Right atrium auricular region (tissue), 2 donors: ENCODE measurements around the gene ZNF41. TPM values are rescaled to one million over a fixed set of nuclear protein-coding genes. Genes with fewer than 3 reads are reported as not detected.
"Not testable (repeated sequence)": the region's sequence is repeated elsewhere in the genome, so short reads cannot be mapped to it uniquely, and the experiment has no call there.

Experiments
- DNase-seq: peaks from one replicate; pipeline ENCODE4 v3.0.0-alpha.2; 2019; ENCODE audit warnings: low spot score
- H3K27ac ChIP-seq, 2 donors: fragments of 200-600 bp; sonication (generic); 1 replicate in 1 of 2; 2 replicates in 1 of 2; pipeline ENCODE4 v1.5.1; 2016 to 2019
- H3K27me3 ChIP-seq, 2 donors: fragments of 200-600 bp; sonication (generic); one replicate each; pipeline versions ENCODE4 v1.5.1 to v1.6.0; 2017 to 2019
- H3K36me3 ChIP-seq: fragments of 200-600 bp; sonication (generic); one replicate; pipeline ENCODE4 v1.5.1; 2016
- H3K4me1 ChIP-seq, 2 donors: fragments of 200-600 bp; sonication (generic); one replicate each; pipeline versions ENCODE4 v1.5.1 to v1.6.0; 2017 to 2019
- H3K4me3 ChIP-seq, 2 donors: fragments of 200-600 bp; sonication (generic); 1 replicate in 1 of 2; 2 replicates in 1 of 2; pipeline ENCODE4 v1.5.1; 2017 to 2019; ENCODE audit warnings: mild to moderate bottlenecking in 1 of 2, moderate library complexity in 1 of 2
- H3K9me3 ChIP-seq, 2 donors: fragments of 200-600 bp; sonication (generic); one replicate each; pipeline ENCODE4 v1.5.1; 2019
- total RNA-seq, 2 donors: library from RNA; depleted of rRNA; stranded (reverse); fragments of >200 nt; gene quantifications; one replicate each; pipeline ENCODE4 v1.1.0, GENCODE V29; 2016
- TF ChIP-seq, protein P1 (sequence below), 2 donors: fragments of 200-600 bp; sonication (generic); IDR thresholded peaks; one replicate each; pipeline ENCODE4 v1.5.1; 2019; ENCODE audit warnings: antibody characterized with exemption in 2 of 2

ZNF41 gene
- total RNA-seq, 2 donors from 2014 or later: 10.5 to 12.1 TPM

DNA sequence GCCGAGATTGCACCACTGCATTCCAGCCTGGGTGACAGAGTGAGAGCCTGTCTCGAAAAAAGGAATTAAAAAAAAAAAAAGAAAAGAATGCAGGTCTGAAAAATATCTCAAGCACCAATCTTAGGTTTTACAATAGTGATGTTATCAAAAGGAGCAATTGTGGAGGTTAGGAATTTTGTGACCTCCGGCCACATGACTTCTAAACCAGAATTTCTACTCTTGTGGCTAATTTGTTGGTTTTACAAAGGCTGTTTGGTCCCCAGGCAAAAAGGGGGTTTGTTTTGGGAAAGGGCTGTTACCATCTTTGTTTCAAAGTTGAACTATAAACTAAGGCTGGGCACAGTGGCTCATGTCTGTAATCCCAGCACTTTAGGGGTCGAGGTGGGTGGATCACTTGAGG lies 15.4 kb upstream of the ZNF41 start:
- DNase-seq: no peak
- Histone ChIP-seq H3K27me3 (no peaks in the 10 kb centered on the region), H3K27ac (no peak overlapping the region), H3K36me3 (no peaks in the 10 kb centered on the region), H3K4me1 (no peaks in the 10 kb centered on the region), H3K9me3 (no peaks in the 10 kb centered on the region), H3K4me3 (no peak overlapping the region)
- TF ChIP-seq, protein P1, sequence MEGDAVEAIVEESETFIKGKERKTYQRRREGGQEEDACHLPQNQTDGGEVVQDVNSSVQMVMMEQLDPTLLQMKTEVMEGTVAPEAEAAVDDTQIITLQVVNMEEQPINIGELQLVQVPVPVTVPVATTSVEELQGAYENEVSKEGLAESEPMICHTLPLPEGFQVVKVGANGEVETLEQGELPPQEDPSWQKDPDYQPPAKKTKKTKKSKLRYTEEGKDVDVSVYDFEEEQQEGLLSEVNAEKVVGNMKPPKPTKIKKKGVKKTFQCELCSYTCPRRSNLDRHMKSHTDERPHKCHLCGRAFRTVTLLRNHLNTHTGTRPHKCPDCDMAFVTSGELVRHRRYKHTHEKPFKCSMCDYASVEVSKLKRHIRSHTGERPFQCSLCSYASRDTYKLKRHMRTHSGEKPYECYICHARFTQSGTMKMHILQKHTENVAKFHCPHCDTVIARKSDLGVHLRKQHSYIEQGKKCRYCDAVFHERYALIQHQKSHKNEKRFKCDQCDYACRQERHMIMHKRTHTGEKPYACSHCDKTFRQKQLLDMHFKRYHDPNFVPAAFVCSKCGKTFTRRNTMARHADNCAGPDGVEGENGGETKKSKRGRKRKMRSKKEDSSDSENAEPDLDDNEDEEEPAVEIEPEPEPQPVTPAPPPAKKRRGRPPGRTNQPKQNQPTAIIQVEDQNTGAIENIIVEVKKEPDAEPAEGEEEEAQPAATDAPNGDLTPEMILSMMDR (IDR thresholded peaks at IDR 0.05): no peak

DNA sequence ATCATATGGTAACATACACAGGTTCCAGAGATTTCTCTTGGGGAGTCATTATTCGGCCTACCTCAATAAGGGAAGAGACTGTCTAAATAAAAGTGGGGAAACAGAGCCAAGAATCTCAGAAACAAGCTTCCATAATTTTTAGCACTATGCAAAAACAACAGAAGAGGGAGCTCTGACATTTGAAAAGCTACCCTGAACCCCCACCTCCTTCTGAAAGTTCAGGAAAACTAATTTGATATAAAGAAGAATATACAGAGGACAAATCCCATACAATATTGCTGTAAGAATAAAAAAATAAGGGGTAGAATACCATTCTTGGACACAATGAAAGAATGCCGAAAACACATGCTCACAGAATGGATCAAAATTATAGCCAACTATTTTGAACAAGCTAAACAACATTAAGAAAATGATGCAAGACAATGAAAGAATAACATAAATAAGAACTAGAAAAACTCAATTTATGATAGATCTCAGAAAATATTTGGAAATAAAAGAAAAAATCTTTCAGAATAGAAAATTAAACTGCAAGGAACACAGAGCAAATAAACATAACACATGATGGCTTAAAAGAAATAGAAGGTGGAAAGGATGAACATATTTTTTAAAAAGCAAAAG lies 14.4 kb upstream of the ZNF41 start:
- no peak overlapping the region for H3K27ac ChIP-seq
- no peak overlapping the region for H3K4me3 ChIP-seq
- no peaks in the 10 kb centered on the region for H3K9me3 ChIP-seq
- H3K4me1 ChIP-seq: no peaks in the 10 kb centered on the region
- DNase-seq: no peak
- no peaks in the 10 kb centered on the region for H3K27me3 ChIP-seq
- no peaks in the 10 kb centered on the region for H3K36me3 ChIP-seq
- TF ChIP-seq, protein P1 (IDR thresholded peaks at IDR 0.05): peak in 1 of 2 donors; percentile 38

DNA sequence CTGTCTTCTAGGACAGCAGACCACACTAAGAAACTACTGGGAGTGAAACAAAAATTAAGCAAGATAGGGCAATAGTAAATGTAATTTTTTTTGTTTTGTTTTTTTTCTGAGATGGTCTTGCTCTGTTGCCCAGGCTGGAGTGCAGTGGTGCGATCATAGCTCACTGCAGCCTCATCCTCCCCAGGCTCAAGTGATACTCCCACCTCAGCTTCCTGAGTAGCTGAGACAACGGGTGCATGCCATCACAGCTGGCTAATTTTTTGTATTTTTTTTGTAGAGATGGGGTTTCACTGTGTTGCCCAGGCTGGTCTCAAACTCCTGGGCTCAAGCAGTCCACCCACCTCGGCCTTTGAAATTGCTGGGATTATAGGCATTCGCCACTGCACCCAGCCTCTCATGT lies 9.1 kb upstream of the ZNF41 start:
- not testable (repeated sequence) for H3K27ac ChIP-seq

DNA sequence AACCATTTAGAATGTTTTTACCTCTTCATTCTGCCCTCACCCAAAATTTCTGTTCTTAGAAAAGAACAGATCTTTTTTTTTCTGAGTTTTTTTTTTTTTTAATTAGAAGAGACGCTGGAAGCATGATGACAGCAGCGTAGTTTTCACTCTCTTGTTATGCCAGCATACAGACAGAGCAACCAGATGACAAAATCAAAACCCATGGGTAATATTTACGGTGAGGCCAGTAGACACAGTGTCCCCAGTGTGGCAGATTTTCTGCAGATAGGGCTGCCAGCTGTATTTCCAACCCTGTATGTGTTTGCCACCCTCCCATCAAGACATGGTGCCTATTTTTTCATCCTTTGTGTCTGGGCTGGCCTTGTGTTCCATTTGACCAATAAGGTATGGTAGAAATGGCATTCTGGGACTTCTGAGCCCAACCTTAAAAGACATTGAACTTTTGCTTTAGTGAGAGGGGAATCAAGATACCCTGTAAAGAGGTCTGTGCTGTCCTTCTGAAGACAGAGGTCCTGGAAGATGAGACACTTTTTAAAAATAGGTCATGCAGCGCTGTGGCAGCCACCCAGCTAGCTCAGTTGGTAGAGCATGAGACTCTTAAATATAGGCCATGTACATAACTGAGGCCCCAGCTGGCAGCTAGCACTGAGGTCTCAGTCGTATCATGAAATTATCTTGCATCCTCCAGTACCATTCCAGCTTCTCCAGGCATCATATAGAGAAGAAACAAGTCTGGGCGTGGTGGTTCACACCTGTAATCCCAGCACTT lies 6.7 kb upstream of the ZNF41 start:
- H3K36me3 ChIP-seq: no peaks in the 10 kb centered on the region
- peak overlapping the region; percentile 60 to 76 for H3K27ac ChIP-seq
- TF ChIP-seq, protein P1 (IDR thresholded peaks at IDR 0.05): no peak
- no peak for DNase-seq
- H3K27me3 ChIP-seq: no peaks in the 10 kb centered on the region
- no peak overlapping the region for H3K4me3 ChIP-seq
- H3K4me1 ChIP-seq: peaks cover 0 to 8% of the 10 kb centered on the region in 2 donors
- H3K9me3 ChIP-seq: no peaks in the 10 kb centered on the region

More for the DNA sequence above, 9.1 kb upstream of the ZNF41 start:
- not testable (repeated sequence) for H3K36me3 ChIP-seq, H3K4me3 ChIP-seq, H3K4me1 ChIP-seq, H3K27me3 ChIP-seq, DNase-seq, H3K9me3 ChIP-seq

DNA sequence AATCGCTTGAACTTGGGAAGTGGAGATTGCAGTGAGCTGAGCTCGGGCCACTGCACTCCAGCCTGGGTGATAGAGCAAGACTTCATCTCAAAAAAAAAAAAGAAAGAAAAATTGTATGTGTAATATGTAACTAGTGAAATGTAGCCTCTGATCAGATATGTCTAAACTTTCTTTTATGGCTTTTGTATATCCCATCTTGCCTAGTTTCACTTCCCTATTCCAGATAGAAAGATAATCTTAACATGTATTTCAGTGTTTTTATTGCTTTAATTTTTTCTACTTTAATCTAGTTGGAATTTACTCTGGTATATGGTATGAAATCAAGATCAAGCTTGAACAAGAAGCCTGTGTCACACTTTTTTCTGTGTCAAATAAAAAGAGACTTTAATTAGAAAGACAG lies 1.9 kb upstream of the ZNF41 start:
- DNase-seq: no peak

More for the DNA sequence above, 1.9 kb upstream of the ZNF41 start:
- Histone ChIP-seq H3K27me3 (no peaks in the 10 kb centered on the region), H3K9me3 (no peaks in the 10 kb centered on the region), H3K4me3 (no peak overlapping the region), H3K27ac (peak overlapping the region; percentile 7 to 97), H3K36me3 (no peaks in the 10 kb centered on the region), H3K4me1 (peaks cover 0 to 18% of the 10 kb centered on the region in 2 donors)
- TF ChIP-seq, protein P1 (IDR thresholded peaks at IDR 0.05): no peak
